Measurements from ENCODE around the gene SNRK. TPM values are rescaled to one million over a fixed set of nuclear protein-coding genes. Genes with fewer than 3 reads are reported as not detected.

SNRK gene
- total RNA-seq, 1 donor from 2014 or later: 23.6 TPM

DNA sequence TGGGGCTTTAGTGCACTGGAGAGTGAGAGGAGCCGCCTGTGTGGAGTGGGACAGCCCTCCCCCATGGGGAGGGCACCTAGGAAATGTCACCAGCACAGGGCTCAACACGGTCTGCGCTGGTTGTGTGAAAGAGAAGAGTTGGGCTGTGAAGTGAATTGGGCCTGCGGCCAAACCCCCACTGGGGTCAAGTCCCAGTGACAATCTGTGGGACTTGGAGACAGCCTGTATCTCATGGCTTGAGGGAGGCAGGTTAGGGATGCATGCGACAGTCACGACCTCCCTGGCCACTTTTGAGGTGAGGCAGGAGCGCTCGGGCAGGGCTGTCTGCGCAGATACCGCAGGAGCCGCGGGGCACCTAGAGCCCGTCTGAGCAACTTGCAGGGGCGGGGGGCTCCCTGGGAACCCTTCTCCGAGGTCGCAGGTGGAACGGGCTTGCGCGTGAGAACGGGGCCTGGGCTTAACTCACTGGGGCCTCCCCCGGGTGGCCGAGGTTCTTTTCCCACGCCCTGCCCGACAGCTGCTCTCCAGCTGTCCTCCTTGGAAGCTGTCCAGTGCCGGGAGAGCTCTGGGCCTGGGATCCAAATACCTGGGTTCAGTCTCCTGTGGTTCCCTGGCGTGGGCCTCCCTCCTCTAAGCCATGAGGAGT, 77.4 kb downstream of the SNRK start:
- Mint-ChIP-seq H3K36me3 (no peaks in the 10 kb centered on the region), H3K27me3 (no peaks in the 10 kb centered on the region), H3K9me3 (no peaks in the 10 kb centered on the region), H3K27ac (no peak overlapping the region), H3K4me1 (ENCODE audit: unreplicated experiment) (no peaks in the 10 kb centered on the region), H3K4me3 (no peak overlapping the region)
- TF ChIP-seq CTCF (conservative IDR thresholded peaks at IDR 0.05): no peak
- no peak for DNase-seq (ENCODE audit: extremely low spot score, unreplicated experiment)

DNA sequence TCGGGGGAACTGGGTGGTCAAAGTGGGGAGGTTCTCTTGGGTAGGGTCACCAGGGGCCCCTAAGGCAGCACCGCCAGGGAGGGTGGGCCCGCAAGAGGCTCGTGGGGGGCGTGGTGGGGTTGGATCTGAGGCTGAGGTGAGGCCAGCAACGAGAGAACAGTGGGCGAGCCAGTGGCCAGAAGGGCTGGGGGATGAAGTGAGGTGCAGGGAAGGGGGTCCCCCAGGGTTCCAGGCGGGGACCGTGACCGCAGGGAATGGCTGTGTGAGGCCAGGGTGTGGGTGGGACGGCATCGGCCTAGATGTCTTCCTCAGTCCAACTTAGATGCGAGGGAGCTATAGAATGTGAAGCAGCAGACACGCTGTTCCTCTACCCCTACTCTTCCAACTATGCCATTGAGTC, 78.2 kb downstream of the SNRK start:
- no peak for TF ChIP-seq CTCF (conservative IDR thresholded peaks at IDR 0.05)
- Mint-ChIP-seq H3K4me3 (no peak overlapping the region), H3K4me1 (ENCODE audit: unreplicated experiment) (no peaks in the 10 kb centered on the region), H3K27ac (no peak overlapping the region), H3K36me3 (no peaks in the 10 kb centered on the region), H3K27me3 (no peaks in the 10 kb centered on the region), H3K9me3 (no peaks in the 10 kb centered on the region)
- DNase-seq (ENCODE audit: extremely low spot score, unreplicated experiment): no peak

GRCh38 chr3:43364926-43365325, 78.6 kb downstream of the SNRK start:
- no peak overlapping the region for H3K27ac Mint-ChIP-seq
- no peak for DNase-seq (ENCODE audit: extremely low spot score, unreplicated experiment)
- no peaks in the 10 kb centered on the region for H3K36me3 Mint-ChIP-seq
- TF ChIP-seq CTCF (conservative IDR thresholded peaks at IDR 0.05): no peak
- H3K9me3 Mint-ChIP-seq: no peaks in the 10 kb centered on the region
- H3K4me1 Mint-ChIP-seq (ENCODE audit: unreplicated experiment): no peaks in the 10 kb centered on the region
- no peak overlapping the region for H3K4me3 Mint-ChIP-seq
- no peaks in the 10 kb centered on the region for H3K27me3 Mint-ChIP-seq

GRCh38 chr3:43365601-43366305, 79.4 kb downstream of the SNRK start:
- Mint-ChIP-seq H3K9me3 (no peaks in the 10 kb centered on the region), H3K36me3 (no peaks in the 10 kb centered on the region), H3K27ac (no peak overlapping the region), H3K4me1 (ENCODE audit: unreplicated experiment) (no peaks in the 10 kb centered on the region), H3K27me3 (no peaks in the 10 kb centered on the region), H3K4me3 (no peak overlapping the region)
- DNase-seq (ENCODE audit: extremely low spot score, unreplicated experiment): no peak
- no peak for TF ChIP-seq CTCF (conservative IDR thresholded peaks at IDR 0.05)

DNA sequence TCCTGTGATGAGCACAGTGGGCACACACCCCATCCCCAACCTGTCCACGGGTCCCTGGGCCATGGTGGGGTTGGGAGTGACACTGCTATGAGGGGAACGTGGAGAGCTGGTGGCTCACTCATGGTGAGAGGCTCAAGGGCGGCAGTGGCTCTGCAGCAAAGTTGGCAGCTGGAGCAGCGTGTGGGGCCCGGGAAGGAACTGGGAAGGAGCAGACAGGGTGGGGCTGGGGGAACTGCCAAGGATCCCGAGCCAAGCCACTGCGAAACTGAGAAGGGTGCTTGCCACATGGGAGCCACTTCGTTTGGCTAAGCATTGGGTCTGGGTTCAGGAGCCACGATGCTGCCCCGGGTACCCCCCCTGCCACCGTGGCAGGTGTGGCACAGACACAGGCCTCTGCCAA, 80.1 kb downstream of the SNRK start:
- no peaks in the 10 kb centered on the region for H3K27me3 Mint-ChIP-seq
- H3K27ac Mint-ChIP-seq: no peak overlapping the region

More for the DNA sequence above, 80.1 kb downstream of the SNRK start:
- no peaks in the 10 kb centered on the region for H3K4me1 Mint-ChIP-seq (ENCODE audit: unreplicated experiment)
- no peaks in the 10 kb centered on the region for H3K36me3 Mint-ChIP-seq
- no peak for TF ChIP-seq CTCF (conservative IDR thresholded peaks at IDR 0.05)
- no peaks in the 10 kb centered on the region for H3K9me3 Mint-ChIP-seq
- DNase-seq (ENCODE audit: extremely low spot score, unreplicated experiment): no peak
- no peak overlapping the region for H3K4me3 Mint-ChIP-seq
